Medulla oblongata (tissue), 1 donor: ENCODE results near the gene NAB2.

Experiments used
- DNase-seq: peaks from one replicate; pipeline ENCODE4 v3.0.0-alpha.2; 2015; ENCODE audit errors: extremely low spot score

Gene NAB2

GRCh38 chr12:57133013-57133569 is 44.2 kb downstream of the NAB2 start:
- DNase-seq, result no peak

- DNase-seq, result no peak
Observed at GRCh38 chr12:57133916-57134315, 45.0 kb downstream of the NAB2 start.

DNA sequence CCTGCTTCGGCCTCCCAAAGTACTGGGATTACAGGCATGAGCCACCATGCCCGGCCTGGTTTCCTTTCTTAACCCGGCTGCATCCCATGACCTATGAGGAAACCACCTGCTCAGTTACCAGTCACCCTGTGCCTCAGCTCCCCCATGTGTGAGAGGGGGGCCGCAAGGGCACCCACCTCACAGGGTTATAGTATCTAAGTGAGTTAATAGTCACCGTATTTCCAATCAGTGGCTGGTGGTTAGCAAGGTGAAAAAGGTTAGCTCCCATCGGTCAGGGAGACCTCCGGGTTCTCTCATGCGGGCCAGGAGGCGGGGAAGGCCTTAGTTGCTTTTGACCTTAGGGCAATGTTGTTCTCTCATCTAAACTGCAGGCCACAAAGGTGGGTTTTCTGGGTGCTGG is 46.0 kb downstream of the NAB2 start:
- no peak for DNase-seq

DNA sequence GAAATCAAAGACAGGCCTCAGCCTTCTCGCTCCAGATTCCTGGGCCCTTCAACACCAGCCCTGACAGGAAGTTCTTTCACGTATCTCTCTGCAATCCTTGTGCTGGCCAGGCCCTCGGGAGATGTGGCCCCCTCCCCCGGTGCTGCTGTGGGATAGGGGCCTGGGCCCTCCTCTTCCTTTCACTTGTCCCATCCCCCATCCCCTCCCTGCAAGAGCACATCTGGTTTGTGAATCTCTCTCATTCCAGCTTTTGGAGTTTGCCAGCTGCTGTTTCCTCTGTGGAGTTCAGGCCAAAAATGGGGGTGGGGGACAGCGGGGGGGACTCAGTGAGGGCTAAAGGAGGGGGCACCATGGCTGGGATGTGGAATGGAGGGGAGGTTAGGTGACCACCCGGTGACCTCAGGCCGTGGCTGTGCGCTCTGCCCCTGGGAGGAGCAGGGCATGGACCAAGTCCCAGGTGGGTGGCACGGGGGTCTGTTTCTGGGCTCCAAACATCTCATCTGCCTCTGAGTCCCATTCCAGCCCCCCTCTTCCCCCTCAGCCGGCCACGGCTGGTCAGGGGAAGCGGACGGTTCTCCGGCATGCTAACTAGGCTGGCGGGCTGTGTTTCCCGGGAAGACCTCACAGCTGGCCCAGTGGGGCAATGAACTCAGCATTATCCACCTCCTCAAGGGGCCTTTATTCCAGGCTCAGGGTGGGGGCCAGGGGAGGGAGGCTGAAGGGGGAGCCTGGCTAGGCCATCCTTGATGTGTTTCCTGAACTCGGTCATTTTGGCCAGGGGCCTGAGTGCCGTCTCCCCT is 46.8 kb downstream of the NAB2 start:
- DNase-seq, result peak; percentile 89

DNA sequence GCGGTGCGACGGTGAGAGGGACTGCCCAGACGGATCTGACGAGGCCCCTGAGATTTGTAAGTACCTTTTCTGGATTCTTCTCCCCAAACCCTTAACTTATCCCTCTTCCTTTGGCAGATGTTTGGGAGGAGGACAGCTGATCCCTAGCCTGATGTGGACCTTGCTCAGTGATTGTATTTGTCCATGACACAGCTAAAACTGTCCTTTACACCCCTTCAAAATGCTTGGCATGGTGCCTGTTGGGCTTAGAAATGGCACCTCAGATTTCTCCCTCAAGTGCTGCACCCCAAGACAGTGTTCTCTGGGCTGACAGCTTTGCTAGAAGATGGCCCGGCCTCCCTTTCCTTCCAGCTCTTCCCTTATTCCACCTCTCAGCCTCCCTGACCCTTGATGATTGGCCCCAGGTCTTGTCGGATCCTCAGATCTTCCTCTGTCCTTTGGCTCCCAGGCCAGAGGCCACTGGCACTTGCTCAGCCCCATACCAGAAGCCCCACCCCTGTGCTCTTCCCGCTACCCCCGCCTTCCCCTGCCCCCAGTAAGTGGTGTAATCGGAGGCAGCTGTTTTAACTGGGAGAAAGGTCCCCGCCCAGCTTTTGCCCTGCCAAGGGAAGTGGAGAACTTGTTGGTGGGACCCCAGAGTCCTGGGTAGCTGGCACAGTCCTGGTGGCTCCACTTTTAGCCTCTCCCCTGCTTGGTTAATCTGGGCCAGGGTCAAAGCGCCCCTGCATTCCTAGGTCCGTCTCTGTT is 49.8 kb downstream of the NAB2 start:
- DNase-seq, result no peak

DNA sequence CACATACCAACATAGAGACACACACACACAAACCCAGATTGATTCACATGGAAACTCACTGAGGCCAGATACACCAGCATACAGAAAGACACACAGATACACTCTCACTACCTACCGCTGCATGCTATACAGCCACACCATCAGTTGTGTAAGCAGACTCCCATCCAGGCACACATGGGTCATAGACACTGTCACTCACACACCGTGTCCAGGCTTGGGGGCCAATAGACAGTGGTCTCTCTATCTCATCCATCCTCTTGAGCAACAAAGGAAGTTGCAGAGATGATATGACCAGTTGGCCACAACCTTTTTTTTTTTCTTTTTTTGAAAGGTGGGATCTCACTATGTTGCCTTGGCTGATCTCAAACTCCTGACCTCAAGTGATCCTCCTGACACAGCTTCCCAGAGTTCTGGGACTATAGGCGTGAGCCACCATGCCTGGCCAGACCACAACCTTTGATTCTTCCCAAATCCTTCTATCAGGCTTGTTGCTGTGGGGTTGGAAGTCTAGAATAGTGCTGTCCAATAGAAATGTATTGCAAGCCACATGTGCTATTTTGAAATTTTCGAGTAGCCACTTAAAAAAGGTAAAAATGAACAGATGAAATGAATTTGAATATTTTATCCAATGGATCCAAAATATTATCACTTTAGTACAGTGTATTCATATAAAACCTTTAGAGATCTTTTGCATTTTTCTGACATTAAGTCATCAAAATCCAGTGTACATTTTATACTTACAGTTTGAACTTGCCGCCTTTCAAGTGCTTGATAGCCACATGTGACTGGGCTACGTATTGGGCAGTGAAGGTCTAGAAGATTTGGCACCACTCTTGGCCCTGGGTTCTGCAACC is 51.1 kb downstream of the NAB2 start:
- DNase-seq, result no peak

DNA sequence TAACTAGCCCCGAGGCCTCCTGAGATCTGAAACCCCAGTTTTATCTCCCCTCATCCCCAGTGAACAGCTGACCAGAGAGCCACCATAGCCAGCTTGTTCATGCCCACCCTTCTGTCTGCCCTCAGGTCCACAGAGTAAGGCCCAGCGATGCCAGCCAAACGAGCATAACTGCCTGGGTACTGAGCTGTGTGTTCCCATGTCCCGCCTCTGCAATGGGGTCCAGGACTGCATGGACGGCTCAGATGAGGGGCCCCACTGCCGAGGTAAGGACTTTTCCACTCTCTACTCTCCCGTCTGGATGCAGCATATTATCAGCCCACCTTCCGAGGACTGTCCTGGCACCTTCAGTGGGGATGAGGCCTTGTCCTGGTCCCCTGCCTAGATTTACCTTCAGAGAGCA is 52.3 kb downstream of the NAB2 start:
- no peak for DNase-seq

DNA sequence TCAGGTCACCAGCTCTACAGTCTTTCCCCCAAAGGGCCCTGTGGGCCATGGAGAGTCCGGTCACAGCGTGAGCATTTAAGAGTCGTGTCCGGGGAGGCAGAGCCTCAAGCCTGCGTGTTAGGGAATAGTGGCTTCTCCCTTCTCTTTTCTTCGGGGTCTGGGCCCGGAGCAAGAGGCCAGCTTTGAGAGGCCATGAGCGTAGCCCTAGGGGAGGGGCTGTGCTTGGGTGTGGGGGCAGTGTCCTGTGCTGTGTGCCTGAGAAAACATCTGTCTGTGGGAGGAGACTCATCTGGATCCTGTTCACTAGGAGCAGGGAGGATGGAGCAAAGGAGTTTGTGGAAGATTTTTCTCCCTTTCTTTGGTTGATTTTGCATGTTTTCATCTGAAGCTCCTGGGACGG is 53.2 kb downstream of the NAB2 start:
- DNase-seq, result no peak

- peak; percentile 64 for DNase-seq
Observed at GRCh38 chr12:57142727-57143126, 53.8 kb downstream of the NAB2 start.

- DNase-seq, result no peak
Observed at GRCh38 chr12:57143454-57143853, 54.5 kb downstream of the NAB2 start.
